ENCODE data around the gene SCLY.

GRCh38 chr2:238134393-238134785 lies 73.6 kb downstream of the SCLY start:
- TF ChIP-seq, protein P1, sequence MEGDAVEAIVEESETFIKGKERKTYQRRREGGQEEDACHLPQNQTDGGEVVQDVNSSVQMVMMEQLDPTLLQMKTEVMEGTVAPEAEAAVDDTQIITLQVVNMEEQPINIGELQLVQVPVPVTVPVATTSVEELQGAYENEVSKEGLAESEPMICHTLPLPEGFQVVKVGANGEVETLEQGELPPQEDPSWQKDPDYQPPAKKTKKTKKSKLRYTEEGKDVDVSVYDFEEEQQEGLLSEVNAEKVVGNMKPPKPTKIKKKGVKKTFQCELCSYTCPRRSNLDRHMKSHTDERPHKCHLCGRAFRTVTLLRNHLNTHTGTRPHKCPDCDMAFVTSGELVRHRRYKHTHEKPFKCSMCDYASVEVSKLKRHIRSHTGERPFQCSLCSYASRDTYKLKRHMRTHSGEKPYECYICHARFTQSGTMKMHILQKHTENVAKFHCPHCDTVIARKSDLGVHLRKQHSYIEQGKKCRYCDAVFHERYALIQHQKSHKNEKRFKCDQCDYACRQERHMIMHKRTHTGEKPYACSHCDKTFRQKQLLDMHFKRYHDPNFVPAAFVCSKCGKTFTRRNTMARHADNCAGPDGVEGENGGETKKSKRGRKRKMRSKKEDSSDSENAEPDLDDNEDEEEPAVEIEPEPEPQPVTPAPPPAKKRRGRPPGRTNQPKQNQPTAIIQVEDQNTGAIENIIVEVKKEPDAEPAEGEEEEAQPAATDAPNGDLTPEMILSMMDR (IDR thresholded peaks at IDR 0.05): no peak
- TF ChIP-seq MAZ (IDR thresholded peaks at IDR 0.05; ENCODE audit: borderline replicate concordance, low read depth, low read length) (no peak), RAD21 (conservative IDR thresholded peaks at IDR 0.05 in 1 of 2, IDR thresholded peaks at IDR 0.05 in 1 of 2) (no peak), MYC (IDR thresholded peaks at IDR 0.05; ENCODE audit: borderline replicate concordance, low read length) (no peak), TP53 (CRISPR knock-in tag; IDR thresholded peaks at IDR 0.05) (no peak), CHD4 (IDR thresholded peaks at IDR 0.05; ENCODE audit: borderline replicate concordance) (no peak), RFX5 (IDR thresholded peaks at IDR 0.05) (no peak), EHMT2 (IDR thresholded peaks at IDR 0.05; ENCODE audit: low read depth) (no peak), MAX (IDR thresholded peaks at IDR 0.05) (no peak), RNF2 (IDR thresholded peaks at IDR 0.05; ENCODE audit: borderline replicate concordance, low read depth) (no peak)
- TF ChIP-seq, protein P2, sequence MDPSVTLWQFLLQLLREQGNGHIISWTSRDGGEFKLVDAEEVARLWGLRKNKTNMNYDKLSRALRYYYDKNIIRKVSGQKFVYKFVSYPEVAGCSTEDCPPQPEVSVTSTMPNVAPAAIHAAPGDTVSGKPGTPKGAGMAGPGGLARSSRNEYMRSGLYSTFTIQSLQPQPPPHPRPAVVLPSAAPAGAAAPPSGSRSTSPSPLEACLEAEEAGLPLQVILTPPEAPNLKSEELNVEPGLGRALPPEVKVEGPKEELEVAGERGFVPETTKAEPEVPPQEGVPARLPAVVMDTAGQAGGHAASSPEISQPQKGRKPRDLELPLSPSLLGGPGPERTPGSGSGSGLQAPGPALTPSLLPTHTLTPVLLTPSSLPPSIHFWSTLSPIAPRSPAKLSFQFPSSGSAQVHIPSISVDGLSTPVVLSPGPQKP (IDR thresholded peaks at IDR 0.05; ENCODE audit: low read depth, low read length): no peak
